Measurements from ENCODE around the gene PTPRD.

The PTPRD gene

GRCh38 chr9:9730174-9730573, 882.6 kb downstream of the PTPRD start:
- no peak for DNase-seq

GRCh38 chr9:9729082-9729481, 883.7 kb downstream of the PTPRD start:
- no peak for DNase-seq

- DNase-seq = no peak
These were observed 893.3 kb downstream of the PTPRD start for GRCh38 chr9:9719373-9720112.

GRCh38 chr9:9718691-9719090, 894.1 kb downstream of the PTPRD start:
- no peak for DNase-seq

GRCh38 chr9:9679433-9679832, 933.4 kb downstream of the PTPRD start:
- DNase-seq = no peak

GRCh38 chr9:9674461-9674860, 938.3 kb downstream of the PTPRD start:
- DNase-seq = no peak

- no peak for DNase-seq
These were observed 942.3 kb downstream of the PTPRD start for GRCh38 chr9:9670454-9670853.

GRCh38 chr9:9645006-9645405, 967.8 kb downstream of the PTPRD start:
- DNase-seq = no peak

GRCh38 chr9:9631284-9631683, 981.5 kb downstream of the PTPRD start:
- DNase-seq = no peak

- DNase-seq = no peak
These were observed 987.6 kb downstream of the PTPRD start for GRCh38 chr9:9625248-9625647.

GRCh38 chr9:9623506-9623905, 989.3 kb downstream of the PTPRD start:
- no peak for DNase-seq

GRCh38 chr9:9621355-9621940, 991.4 kb downstream of the PTPRD start:
- DNase-seq = no peak

- DNase-seq = no peak
These were observed 992.1 kb downstream of the PTPRD start for GRCh38 chr9:9620736-9621135.

- no peak for DNase-seq
These were observed 997.7 kb downstream of the PTPRD start for GRCh38 chr9:9615086-9615485.

GRCh38 chr9:9614607-9615006, 998.2 kb downstream of the PTPRD start:
- DNase-seq = no peak

GRCh38 chr9:9612755-9613154, 1000.0 kb downstream of the PTPRD start:
- no peak for DNase-seq

- DNase-seq = no peak
These were observed 1000.5 kb downstream of the PTPRD start for GRCh38 chr9:9612270-9612669.

GRCh38 chr9:9605681-9606080, 1007.1 kb downstream of the PTPRD start:
- DNase-seq = no peak

- no peak for DNase-seq
These were observed 1009.5 kb downstream of the PTPRD start for GRCh38 chr9:9603345-9603744.

GRCh38 chr9:9598723-9599122, 1014.1 kb downstream of the PTPRD start:
- peak in 1 of 2 experiments; percentile 1 for DNase-seq

GRCh38 chr9:9592104-9592503, 1020.7 kb downstream of the PTPRD start:
- DNase-seq = no peak

- DNase-seq = no peak
These were observed 1026.9 kb downstream of the PTPRD start for GRCh38 chr9:9585920-9586319.

GRCh38 chr9:9574080-9574479, 1038.7 kb downstream of the PTPRD start:
- no peak for DNase-seq

- DNase-seq = no peak
These were observed 1047.1 kb downstream of the PTPRD start for GRCh38 chr9:9565700-9566099.

GRCh38 chr9:9563817-9564216, 1049.0 kb downstream of the PTPRD start:
- no peak for DNase-seq

All from Kasumi-1 (cell line).